Tibial nerve (tissue), 4 donors: Measurements from ENCODE around the gene KSR2. TPM values are rescaled to one million over a fixed set of nuclear protein-coding genes. Genes with fewer than 3 reads are reported as not detected.
"Not testable (repeated sequence)": the region's sequence is repeated elsewhere in the genome, so short reads cannot be mapped to it uniquely, and the experiment has no call there.

ENCODE experiments used
- DNase-seq, 2 donors: peaks; one replicate each; pipeline ENCODE4 v3.0.0-alpha.2; 2019; ENCODE audit warnings: low spot score in 2 of 2
- H3K27ac ChIP-seq, 4 donors: fragments of 200-600 bp; sonication (generic) in 3 of 4; one replicate each; pipeline ENCODE4 v1.5.1; 2017 to 2019; ENCODE audit warnings: mild to moderate bottlenecking in 1 of 4
- H3K27me3 ChIP-seq, 2 donors: fragments of 200-600 bp; sonication (generic) in 1 of 2; one replicate each; pipeline versions ENCODE4 v1.5.1 to v1.6.0; 2017 to 2019
- H3K36me3 ChIP-seq, 3 donors: fragments of 200-600 bp; sonication (generic); one replicate each; pipeline ENCODE4 v1.5.1; 2018 to 2019
- H3K4me1 ChIP-seq, 4 donors: fragments of 200-600 bp; sonication (generic) in 3 of 4; one replicate each; pipeline ENCODE4 v1.5.1; 2017 to 2019
- H3K4me3 ChIP-seq, 4 donors: fragments of 200-600 bp; sonication (generic) in 3 of 4; one replicate each; pipeline ENCODE4 v1.5.1; 2017 to 2019; ENCODE audit warnings: mild to moderate bottlenecking in 1 of 4, moderate library complexity in 1 of 4
- H3K9me3 ChIP-seq, 4 donors: fragments of 200-600 bp; sonication (generic) in 3 of 4; one replicate each; pipeline ENCODE4 v1.5.1; 2017 to 2019
- CTCF ChIP-seq, 5 experiments: fragments of 200-600 bp in 3 of 5; fragments of 450-650 bp in 2 of 5; sonication (generic) in 3 of 5; IDR thresholded peaks; one replicate each; pipeline ENCODE4 v1.5.1; 2016 to 2019; ENCODE audit warnings: antibody characterized with exemption in 5 of 5, mild to moderate bottlenecking in 3 of 5, moderate library complexity in 2 of 5
- EP300 ChIP-seq, 2 donors: sonication (generic); formaldehyde crosslinking; IDR thresholded peaks; one replicate each; pipeline ENCODE4 v1.6.1; 2017; ENCODE audit warnings: antibody characterized with exemption in 2 of 2, mild to moderate bottlenecking in 1 of 2
- POLR2A ChIP-seq, 2 donors: fragments of 450-650 bp; IDR thresholded peaks; one replicate each; pipeline ENCODE4 v1.6.1; 2017; ENCODE audit warnings: antibody characterized with exemption in 2 of 2, mild to moderate bottlenecking in 2 of 2, moderate library complexity in 2 of 2
- whole genome bisulfite sequencing, 2 donors: methylation state at CpG; one replicate each; pipeline ENCODE4 v1.1.5; 2018; 5-methylcytosine and 5-hydroxymethylcytosine counted together
- total RNA-seq, 4 donors: library from RNA; depleted of rRNA; stranded (reverse); fragments of >200 nt; gene quantifications; one replicate each; pipeline ENCODE4 v1.1.0, GENCODE V29; 2016

Gene KSR2
- total RNA-seq, 4 donors from 2014 or later = under 0.01 TPM; not detected in 3

GRCh38 chr12:117762143-117762542 is 206.6 kb downstream of the KSR2 start:
- Histone ChIP-seq H3K9me3 (peaks cover 0 to 39% (median 0%) of the 10 kb centered on the region in 4 donors), H3K36me3 (no peaks in the 10 kb centered on the region), H3K27me3 (no peaks in the 10 kb centered on the region), H3K27ac (no peak overlapping the region), H3K4me1 (no peaks in the 10 kb centered on the region), H3K4me3 (no peak overlapping the region)
- 83 to 92% methylated on average over 2 of the region's 2 CpGs for WGBS, 2 donors
- TF ChIP-seq POLR2A (IDR thresholded peaks at IDR 0.05) (no peak), EP300 (IDR thresholded peaks at IDR 0.05) (no peak), CTCF (IDR thresholded peaks at IDR 0.05) (no peak)
- no peak for DNase-seq

GRCh38 chr12:117761528-117762100 is 207.2 kb downstream of the KSR2 start:
- Histone ChIP-seq H3K9me3 (peaks cover 0 to 36% (median 0%) of the 10 kb centered on the region in 4 donors), H3K4me1 (no peaks in the 10 kb centered on the region), H3K36me3 (no peaks in the 10 kb centered on the region), H3K27ac (no peak overlapping the region), H3K27me3 (no peaks in the 10 kb centered on the region), H3K4me3 (no peak overlapping the region)
- TF ChIP-seq CTCF (IDR thresholded peaks at IDR 0.05) (no peak), POLR2A (IDR thresholded peaks at IDR 0.05) (no peak), EP300 (IDR thresholded peaks at IDR 0.05) (no peak)
- WGBS, 2 donors = 88 to 93% methylated on average over 3 of the region's 3 CpGs
- DNase-seq = no peak

GRCh38 chr12:117760990-117761389 is 207.8 kb downstream of the KSR2 start:
- no peak for TF ChIP-seq POLR2A (IDR thresholded peaks at IDR 0.05)
- no peak for TF ChIP-seq CTCF (IDR thresholded peaks at IDR 0.05)
- TF ChIP-seq EP300 (IDR thresholded peaks at IDR 0.05) = no peak
- WGBS, 2 donors = 92 to 94% methylated on average over 39 of the region's 39 CpGs
- DNase-seq = no peak

GRCh38 chr12:117750657-117751056 is 218.1 kb downstream of the KSR2 start:
- peaks cover 0 to 25% (median 0%) of the 10 kb centered on the region in 4 donors for H3K9me3 ChIP-seq
- H3K4me3 ChIP-seq = no peak overlapping the region
- TF ChIP-seq POLR2A (IDR thresholded peaks at IDR 0.05) = no peak
- TF ChIP-seq EP300 (IDR thresholded peaks at IDR 0.05) = no peak
- TF ChIP-seq CTCF (IDR thresholded peaks at IDR 0.05) = no peak
- H3K4me1 ChIP-seq = no peaks in the 10 kb centered on the region
- H3K27ac ChIP-seq = no peak overlapping the region
- H3K36me3 ChIP-seq = no peaks in the 10 kb centered on the region
- no peak for DNase-seq
- H3K27me3 ChIP-seq = no peaks in the 10 kb centered on the region
- WGBS, 2 donors = 89 to 90% methylated on average over 2 of the region's 2 CpGs

More at GRCh38 chr12:117760990-117761389, 207.8 kb downstream of the KSR2 start:
- Histone ChIP-seq H3K4me3 (no peak overlapping the region), H3K27me3 (no peaks in the 10 kb centered on the region), H3K36me3 (no peaks in the 10 kb centered on the region), H3K9me3 (peaks cover 0 to 30% (median 0%) of the 10 kb centered on the region in 4 donors), H3K4me1 (no peaks in the 10 kb centered on the region), H3K27ac (no peak overlapping the region)

DNA sequence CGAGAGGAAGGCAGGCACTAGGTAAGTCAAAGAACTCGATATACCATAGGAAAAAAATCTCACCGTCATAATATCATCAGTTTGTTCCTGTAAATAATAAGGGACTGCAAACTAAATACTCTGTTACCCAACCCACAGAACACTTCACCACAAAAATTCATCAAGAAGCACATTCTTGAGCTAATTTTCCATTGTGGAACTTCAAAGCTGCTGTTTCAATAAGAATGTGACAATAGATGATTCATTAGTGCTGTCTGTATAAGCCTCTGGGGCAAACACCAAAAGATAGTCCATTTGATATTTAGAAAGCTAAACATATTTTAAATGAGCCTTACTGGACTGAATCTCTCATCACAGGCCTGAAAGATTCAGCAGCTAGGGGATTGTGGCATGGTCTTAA is 219.4 kb downstream of the KSR2 start:
- DNase-seq = no peak
- WGBS, 2 donors = 80 to 83% methylated on average over 3 of the region's 3 CpGs

GRCh38 chr12:117746358-117746757 is 222.4 kb downstream of the KSR2 start:
- peaks cover 0 to 25% (median 0%) of the 10 kb centered on the region in 4 donors for H3K9me3 ChIP-seq
- not testable (repeated sequence) for H3K27me3 ChIP-seq, H3K4me1 ChIP-seq, DNase-seq, H3K36me3 ChIP-seq, H3K4me3 ChIP-seq, H3K27ac ChIP-seq

More for the DNA sequence above, 219.4 kb downstream of the KSR2 start:
- H3K27ac ChIP-seq = no peak overlapping the region
- no peaks in the 10 kb centered on the region for H3K4me1 ChIP-seq
- H3K4me3 ChIP-seq = no peak overlapping the region
- no peaks in the 10 kb centered on the region for H3K36me3 ChIP-seq
- TF ChIP-seq POLR2A (IDR thresholded peaks at IDR 0.05) = no peak
- no peak for TF ChIP-seq CTCF (IDR thresholded peaks at IDR 0.05)
- TF ChIP-seq EP300 (IDR thresholded peaks at IDR 0.05) = no peak
- H3K27me3 ChIP-seq = no peaks in the 10 kb centered on the region
- peaks cover 0 to 25% (median 0%) of the 10 kb centered on the region in 4 donors for H3K9me3 ChIP-seq
